Measurements from ENCODE around the gene RIT2. TPM values are rescaled to one million over a fixed set of nuclear protein-coding genes. Genes with fewer than 3 reads are reported as not detected.

Gene RIT2
- polyA plus RNA-seq, 1 experiment, result not detected

DNA sequence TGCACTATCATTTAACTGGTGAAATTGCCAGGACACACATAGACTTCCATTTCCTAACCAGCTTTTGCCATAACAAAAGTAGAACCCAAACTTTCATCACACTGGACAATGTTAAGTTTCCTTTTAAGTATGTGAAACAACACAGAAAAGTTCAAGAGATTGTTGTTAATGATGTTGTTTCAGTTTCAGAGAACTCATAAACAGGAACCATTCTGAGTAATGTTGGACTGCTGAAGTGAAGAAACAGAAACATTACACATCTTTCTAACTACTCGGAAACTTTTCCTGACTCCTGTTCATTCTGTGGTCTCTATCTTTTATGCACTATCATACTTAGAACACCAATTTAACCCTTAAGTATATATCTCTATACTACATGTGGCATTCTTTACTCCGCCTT, 179.2 kb downstream of the RIT2 start:
- H3K4me3 ChIP-seq (ENCODE audit: low read depth, low read length), result no peak overlapping the region
- DNase-seq (ENCODE audit: low read depth, low spot score), result no peak
- no peak overlapping the region for H3K27ac ChIP-seq (ENCODE audit: low read depth, low read length)
- POLR2A ChIA-PET, result no interaction called here
- peaks cover 5% of the 10 kb centered on the region; the same call in 1 of the 2 replicates for H3K9me3 ChIP-seq (ENCODE audit: control insufficient read depth, insufficient read depth, low read length)
- CTCF ChIA-PET, result no interaction called here
- TF ChIP-seq, protein P1, sequence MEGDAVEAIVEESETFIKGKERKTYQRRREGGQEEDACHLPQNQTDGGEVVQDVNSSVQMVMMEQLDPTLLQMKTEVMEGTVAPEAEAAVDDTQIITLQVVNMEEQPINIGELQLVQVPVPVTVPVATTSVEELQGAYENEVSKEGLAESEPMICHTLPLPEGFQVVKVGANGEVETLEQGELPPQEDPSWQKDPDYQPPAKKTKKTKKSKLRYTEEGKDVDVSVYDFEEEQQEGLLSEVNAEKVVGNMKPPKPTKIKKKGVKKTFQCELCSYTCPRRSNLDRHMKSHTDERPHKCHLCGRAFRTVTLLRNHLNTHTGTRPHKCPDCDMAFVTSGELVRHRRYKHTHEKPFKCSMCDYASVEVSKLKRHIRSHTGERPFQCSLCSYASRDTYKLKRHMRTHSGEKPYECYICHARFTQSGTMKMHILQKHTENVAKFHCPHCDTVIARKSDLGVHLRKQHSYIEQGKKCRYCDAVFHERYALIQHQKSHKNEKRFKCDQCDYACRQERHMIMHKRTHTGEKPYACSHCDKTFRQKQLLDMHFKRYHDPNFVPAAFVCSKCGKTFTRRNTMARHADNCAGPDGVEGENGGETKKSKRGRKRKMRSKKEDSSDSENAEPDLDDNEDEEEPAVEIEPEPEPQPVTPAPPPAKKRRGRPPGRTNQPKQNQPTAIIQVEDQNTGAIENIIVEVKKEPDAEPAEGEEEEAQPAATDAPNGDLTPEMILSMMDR (IDR thresholded peaks at IDR 0.05; ENCODE audit: low read depth, low read length), result no peak
- no peaks in the 10 kb centered on the region for H3K27me3 ChIP-seq (ENCODE audit: control insufficient read depth, insufficient read depth, low read length)

DNA sequence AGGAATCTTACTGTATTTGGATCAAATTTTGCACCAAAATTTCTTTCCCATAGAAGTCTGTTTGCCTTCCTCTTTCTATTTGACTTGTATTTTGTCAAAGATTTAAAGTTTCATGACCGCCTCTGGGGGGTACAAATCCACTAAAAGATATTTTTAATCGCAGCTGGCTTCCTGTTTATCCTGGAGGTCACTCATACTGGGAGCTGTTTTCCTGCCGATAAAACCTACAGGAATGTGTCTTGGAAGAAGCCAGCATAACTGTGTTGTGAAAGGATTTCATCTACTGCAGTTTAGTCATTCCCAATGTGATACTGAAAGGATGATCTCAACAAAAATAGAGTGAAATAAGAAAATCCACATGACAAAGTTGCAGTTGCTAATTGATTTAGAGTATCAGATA, 184.0 kb downstream of the RIT2 start:
- Histone ChIP-seq H3K27ac (ENCODE audit: low read depth, low read length) (no peak overlapping the region), H3K9me3 (ENCODE audit: control insufficient read depth, insufficient read depth, low read length) (peaks cover 5% of the 10 kb centered on the region; the same call in 1 of the 2 replicates), H3K4me3 (ENCODE audit: low read depth, low read length) (no peak overlapping the region), H3K27me3 (ENCODE audit: control insufficient read depth, insufficient read depth, low read length) (no peaks in the 10 kb centered on the region)
- CTCF ChIA-PET, result no interaction called here
- TF ChIP-seq, protein P1 (IDR thresholded peaks at IDR 0.05; ENCODE audit: low read depth, low read length), result no peak
- DNase-seq (ENCODE audit: low read depth, low spot score), result no peak
- POLR2A ChIA-PET, result no interaction called here

- POLR2A ChIA-PET, result no interaction called here
- no peak for DNase-seq (ENCODE audit: low read depth, low spot score)
- CTCF ChIA-PET, result no interaction called here
- H3K27ac ChIP-seq (ENCODE audit: low read depth, low read length), result no peak overlapping the region
- TF ChIP-seq, protein P1 (IDR thresholded peaks at IDR 0.05; ENCODE audit: low read depth, low read length), result no peak
- H3K4me3 ChIP-seq (ENCODE audit: low read depth, low read length), result no peak overlapping the region
- H3K27me3 ChIP-seq (ENCODE audit: control insufficient read depth, insufficient read depth, low read length), result no peaks in the 10 kb centered on the region
- no peaks in the 10 kb centered on the region for H3K9me3 ChIP-seq (ENCODE audit: control insufficient read depth, insufficient read depth, low read length)
Observed at GRCh38 chr18:42929857-42930256, 185.6 kb downstream of the RIT2 start.

- Histone ChIP-seq H3K9me3 (ENCODE audit: control insufficient read depth, insufficient read depth, low read length) (no peaks in the 10 kb centered on the region), H3K4me3 (ENCODE audit: low read depth, low read length) (no peak overlapping the region), H3K27ac (ENCODE audit: low read depth, low read length) (no peak overlapping the region), H3K27me3 (ENCODE audit: control insufficient read depth, insufficient read depth, low read length) (no peaks in the 10 kb centered on the region)
- DNase-seq (ENCODE audit: low read depth, low spot score), result no peak
- ChIA-PET CTCF (no interaction called here), POLR2A (no interaction called here)
- TF ChIP-seq, protein P1 (IDR thresholded peaks at IDR 0.05; ENCODE audit: low read depth, low read length), result no peak
Observed at GRCh38 chr18:42929181-42929580, 186.3 kb downstream of the RIT2 start.

GRCh38 chr18:42925036-42925435, 190.4 kb downstream of the RIT2 start:
- Histone ChIP-seq H3K9me3 (ENCODE audit: control insufficient read depth, insufficient read depth, low read length) (no peaks in the 10 kb centered on the region), H3K27ac (ENCODE audit: low read depth, low read length) (no peak overlapping the region), H3K27me3 (ENCODE audit: control insufficient read depth, insufficient read depth, low read length) (no peaks in the 10 kb centered on the region), H3K4me3 (ENCODE audit: low read depth, low read length) (no peak overlapping the region)
- TF ChIP-seq, protein P1 (IDR thresholded peaks at IDR 0.05; ENCODE audit: low read depth, low read length), result no peak
- DNase-seq (ENCODE audit: low read depth, low spot score), result no peak
- ChIA-PET POLR2A (no interaction called here), CTCF (no interaction called here)

Measured in AG04450 (cell line).